GM18951 (cell line): ENCODE results near the gene KLHL21.

Experiments used
- POLR2A ChIP-seq: IDR thresholded peaks from 4 replicates; pipeline ENCODE4 v1.6.1; 2011; ENCODE audit warnings: mild to moderate bottlenecking; ENCODE audit not compliant: insufficient read length, insufficient read depth; ENCODE audit errors: extremely low read depth
- in situ Hi-C: fragments of 300-500 bp; cut with MboI; formaldehyde crosslinking; loops from one replicate; pipeline ENCODE4 v1.12.0; 2022; ENCODE audit warnings: low sequenced_read_pairs, mixed read lengths, inconsistent platforms; ENCODE audit not compliant: unreplicated experiment

The KLHL21 gene

GRCh38 chr1:6547301-6547700, 55.4 kb downstream of the KLHL21 start:
- in situ Hi-C loops, result no loop called here
- TF ChIP-seq POLR2A, result no peak

GRCh38 chr1:6546326-6546725, 56.3 kb downstream of the KLHL21 start:
- no peak for TF ChIP-seq POLR2A
- in situ Hi-C loops, result no loop called here

GRCh38 chr1:6545276-6546112, 57.2 kb downstream of the KLHL21 start:
- no peak for TF ChIP-seq POLR2A
- in situ Hi-C loops, result no loop called here

GRCh38 chr1:6544831-6545230, 57.8 kb downstream of the KLHL21 start:
- in situ Hi-C loops, result no loop called here
- no peak for TF ChIP-seq POLR2A
